Jurkat, Clone E6-1 (cell line): ENCODE data around the gene FOXO1.

Source experiments
- DNase-seq: peaks from one replicate; pipeline ENCODE4 v3.0.0-alpha.2; 2011; ENCODE audit warnings: low read depth, low spot score
- H3K4me3 ChIP-seq: 2 replicates; pipeline ENCODE4 v1.5.1; 2011; ENCODE audit warnings: mild to moderate bottlenecking, low read length, control low read depth, moderate library complexity

The FOXO1 gene

DNA sequence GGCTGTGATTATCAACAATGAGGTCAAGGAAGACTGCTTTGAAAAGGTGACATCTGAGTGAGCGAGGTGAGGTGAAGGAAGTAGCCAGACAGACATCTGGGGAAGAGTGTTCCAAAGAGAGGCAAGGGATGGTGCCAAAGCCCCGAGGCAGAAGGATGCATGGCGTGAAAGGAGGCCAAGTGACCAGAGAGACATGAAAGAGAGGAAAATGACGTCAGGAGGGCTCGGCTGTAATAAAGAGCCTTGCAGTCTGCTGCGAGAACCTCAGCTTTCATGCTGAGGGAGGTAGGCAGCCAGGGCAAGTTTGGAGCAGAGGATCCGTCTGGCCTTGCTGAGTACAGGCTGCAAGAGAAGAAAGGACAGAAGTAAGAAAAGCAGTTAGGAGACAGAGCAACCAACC, 50.8 kb downstream of the FOXO1 start:
- no peak overlapping the region for H3K4me3 ChIP-seq
- DNase-seq = no peak

DNA sequence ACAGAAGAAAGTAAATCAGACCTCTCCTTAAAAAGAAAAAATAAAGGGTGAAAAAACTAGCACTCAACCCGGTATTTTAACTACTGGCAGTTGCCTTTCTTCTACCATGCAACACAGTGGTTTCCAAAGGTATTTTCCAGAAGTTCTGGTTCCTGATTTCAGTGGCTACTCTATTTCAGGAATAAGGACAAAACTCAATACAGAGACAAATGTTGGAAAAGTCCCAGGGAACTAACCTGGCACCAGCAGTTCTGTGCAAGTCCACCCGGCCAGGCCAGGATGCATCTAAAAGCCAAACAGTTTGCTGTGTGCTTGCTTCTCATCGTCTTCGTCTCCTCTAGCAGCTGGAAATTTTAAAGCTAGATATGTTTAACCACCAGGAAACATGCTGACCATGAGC, 52.5 kb downstream of the FOXO1 start:
- DNase-seq = no peak
- H3K4me3 ChIP-seq = no peak overlapping the region

DNA sequence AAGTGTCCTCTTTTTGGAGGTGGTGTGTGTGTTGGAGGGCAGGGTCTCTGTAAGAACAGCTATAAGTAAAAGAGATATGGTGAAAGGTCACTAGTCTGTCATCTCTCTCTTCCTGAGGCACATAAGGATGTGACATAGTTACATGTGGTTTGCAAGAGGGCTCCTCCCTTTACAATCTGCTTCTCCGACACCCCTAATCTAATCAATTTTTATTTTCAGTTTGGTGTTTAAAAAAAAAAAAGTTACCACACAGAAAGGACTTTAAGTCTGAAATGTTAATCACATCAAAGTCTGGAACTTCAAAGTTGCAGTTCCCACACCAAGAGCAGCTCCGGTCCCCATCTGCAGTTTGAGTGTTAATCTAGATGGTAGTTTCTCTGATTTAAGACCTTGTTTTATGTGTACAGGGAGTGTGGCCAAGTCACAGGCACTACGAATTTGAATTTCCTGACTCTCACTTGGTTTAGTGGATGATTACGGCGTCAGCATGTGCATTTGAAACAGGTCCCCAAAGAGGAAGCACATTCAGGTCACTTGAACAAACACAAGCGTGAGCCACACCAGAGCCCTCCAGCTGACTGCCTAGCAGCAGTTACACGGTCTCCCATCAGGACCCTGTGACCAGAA, 53.1 kb downstream of the FOXO1 start:
- peak overlapping the region; percentile 7 for H3K4me3 ChIP-seq
- DNase-seq = peak; percentile 68

DNA sequence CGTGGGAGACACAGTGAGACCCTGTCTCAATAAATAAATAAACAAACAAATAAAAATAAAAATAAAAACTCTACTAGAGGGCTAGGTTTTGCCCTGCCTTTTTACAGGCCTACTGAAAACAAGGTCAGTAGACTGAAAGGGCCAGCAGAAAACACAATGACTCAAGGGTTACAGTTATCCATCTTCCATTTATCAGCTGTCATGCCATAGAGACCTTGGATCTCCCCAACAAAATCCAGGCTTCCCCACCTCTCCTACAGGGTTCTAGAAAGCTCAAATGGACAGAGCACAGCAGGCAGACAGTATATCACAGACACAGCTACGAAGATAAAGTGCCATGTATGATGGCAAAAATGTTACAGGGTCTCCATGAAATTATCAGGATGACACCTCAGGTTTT, 54.4 kb downstream of the FOXO1 start:
- DNase-seq = no peak
- H3K4me3 ChIP-seq = no peak overlapping the region

DNA sequence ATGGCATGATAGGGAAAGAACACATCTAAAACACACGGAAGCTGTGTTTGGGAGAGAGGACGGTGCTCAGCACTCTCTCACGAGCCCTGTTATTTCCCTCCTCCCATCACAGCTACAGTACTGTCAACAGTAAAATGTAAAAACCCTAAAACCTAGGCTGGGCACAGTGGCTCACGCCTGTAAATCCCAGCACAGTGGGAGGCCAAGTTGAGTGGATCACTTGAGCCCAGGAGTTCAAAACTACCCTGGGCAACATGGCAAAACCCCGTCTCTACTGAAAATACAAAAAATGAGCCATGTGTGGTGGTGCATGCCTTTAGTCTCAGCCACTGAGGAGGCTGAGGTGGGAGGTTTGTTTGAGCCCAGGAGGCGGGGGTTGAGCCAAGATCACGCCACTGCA, 54.8 kb downstream of the FOXO1 start:
- no peak for DNase-seq
- no peak overlapping the region for H3K4me3 ChIP-seq

DNA sequence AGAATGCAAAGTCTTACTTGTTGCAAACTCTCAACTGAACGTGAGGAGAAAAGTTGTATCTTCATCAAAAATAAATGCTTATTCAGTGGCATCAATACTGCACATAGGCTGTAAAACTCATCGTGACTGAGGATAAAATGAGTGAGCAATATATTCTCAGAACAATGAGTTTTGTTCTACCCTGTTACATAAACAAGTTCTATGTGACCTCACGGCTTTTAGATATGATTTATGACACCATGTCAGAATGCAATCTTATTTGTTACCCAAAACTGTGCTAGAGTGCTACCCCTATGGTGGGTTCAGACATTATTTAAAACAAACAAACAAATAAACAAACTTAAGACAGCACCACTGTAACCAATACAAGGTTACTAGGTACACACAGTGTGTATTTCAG, 55.4 kb downstream of the FOXO1 start:
- no peak overlapping the region for H3K4me3 ChIP-seq
- DNase-seq = no peak

DNA sequence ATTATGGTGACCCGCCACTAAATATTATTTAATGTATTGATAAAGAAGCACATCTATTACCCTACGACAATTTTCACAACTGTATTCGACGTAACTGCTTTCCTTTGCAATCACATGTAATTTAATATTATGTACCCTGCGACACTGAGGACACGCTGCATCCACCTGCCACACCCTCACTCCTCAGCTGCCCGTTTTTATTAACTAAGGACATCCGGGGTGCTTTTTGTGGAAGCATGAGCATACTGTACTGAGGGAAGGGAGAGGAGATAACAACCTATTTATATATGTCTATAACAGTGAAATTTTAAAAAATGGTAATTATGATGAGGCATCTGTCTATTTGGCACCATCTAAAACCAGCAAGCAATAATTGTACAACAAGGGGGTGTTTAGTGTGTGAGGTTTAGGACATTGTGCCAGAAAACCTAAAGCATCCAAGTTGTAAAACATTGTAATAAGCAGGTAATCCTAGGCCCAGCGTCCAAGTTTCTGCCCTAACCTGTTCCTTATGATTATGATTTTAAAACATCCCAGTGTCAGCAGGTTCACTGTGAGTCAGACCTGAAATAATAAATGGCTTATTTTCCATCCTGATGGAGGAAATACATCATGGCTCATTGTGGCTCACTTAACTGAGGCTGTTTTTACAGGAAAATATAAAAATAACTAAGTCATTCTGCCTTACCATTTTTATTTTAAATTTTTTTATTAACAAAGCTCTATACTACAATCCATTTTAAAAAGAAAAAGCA, 56.3 kb downstream of the FOXO1 start:
- no peak for DNase-seq
- no peak overlapping the region for H3K4me3 ChIP-seq

DNA sequence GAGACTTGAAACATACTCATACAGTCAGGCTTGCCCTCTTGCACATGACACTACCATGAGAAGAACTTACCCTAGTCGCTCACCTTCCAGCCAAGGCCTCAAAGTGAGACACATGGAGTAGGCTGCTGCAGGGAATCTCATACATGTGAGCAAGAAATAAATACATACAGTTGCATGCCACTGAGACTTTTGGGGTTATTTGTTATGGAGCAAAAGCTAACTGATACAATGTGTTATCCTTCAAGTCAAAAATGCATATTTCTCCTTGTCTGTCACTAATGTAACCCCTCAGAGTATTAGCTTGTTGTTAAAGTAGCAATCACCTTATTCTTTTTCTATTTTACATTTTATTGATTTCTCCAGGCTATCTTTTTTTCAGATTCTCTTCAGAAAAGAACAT, 58.1 kb downstream of the FOXO1 start:
- DNase-seq = no peak
- H3K4me3 ChIP-seq = no peak overlapping the region

DNA sequence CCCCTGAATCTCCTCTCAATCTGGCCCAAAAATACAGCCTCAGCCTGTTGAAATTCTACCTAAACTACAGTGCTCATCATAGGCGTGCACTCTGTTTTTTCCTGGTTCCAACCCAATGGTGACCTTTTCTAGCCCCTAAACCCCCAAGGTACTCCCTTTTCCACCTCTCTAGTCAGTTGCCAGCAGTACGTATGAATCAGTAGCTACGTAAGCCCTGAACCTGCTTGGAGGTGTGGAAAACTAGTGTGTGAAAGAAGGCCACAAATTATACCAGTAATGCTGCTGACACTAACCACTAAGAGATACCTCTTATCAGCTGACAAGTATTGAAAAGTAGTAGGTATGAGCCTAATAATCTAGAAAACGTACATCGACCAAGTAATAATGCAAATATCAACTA, 60.9 kb downstream of the FOXO1 start:
- H3K4me3 ChIP-seq = no peak overlapping the region
- DNase-seq = no peak

DNA sequence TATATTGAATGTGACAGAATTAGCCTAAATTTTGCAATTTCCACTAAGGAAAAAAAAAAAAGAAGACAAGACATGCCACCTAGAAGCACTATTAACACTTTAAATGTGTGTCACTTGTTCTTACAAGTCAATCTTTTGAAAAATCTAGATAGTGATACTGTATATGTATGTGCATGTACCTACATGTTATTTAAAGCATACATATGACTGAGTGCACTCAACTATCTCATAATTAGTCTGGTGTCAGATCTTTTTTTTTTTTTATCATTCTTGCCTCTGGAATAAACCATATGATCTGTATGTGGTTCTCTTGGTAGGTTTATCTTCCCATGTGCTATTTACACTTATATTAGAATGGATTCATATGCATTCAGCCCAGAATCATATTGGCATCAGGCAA, 62.3 kb downstream of the FOXO1 start:
- H3K4me3 ChIP-seq = no peak overlapping the region
- DNase-seq = no peak

DNA sequence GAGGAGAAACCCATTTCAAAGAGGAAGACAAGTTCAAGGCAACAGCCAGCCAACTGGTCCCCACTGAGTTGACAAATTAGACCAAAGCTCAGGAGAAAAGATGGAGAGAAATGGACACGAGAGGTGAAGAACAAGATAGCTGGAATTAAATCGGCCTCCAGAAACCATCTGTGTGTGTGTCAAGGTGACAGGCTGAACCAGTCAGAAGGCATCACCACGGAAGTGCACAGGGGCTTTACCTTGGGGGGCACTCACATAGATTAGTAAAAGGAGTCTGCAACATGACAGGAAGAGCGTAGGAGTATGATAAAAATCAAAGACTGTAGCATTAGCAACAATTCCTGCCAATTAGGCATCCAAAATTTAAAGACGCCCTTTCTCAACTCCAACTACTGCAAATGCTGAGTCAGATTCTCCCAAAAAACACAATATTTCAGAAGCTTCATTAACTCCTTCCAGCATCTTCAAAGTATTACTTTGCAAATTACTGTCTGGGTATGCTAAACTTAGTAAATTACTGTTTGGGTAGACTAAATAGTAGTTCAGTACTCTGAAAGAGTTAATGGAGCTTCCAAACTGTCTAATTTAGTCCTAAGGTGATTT, 66.2 kb downstream of the FOXO1 start:
- no peak for DNase-seq

DNA sequence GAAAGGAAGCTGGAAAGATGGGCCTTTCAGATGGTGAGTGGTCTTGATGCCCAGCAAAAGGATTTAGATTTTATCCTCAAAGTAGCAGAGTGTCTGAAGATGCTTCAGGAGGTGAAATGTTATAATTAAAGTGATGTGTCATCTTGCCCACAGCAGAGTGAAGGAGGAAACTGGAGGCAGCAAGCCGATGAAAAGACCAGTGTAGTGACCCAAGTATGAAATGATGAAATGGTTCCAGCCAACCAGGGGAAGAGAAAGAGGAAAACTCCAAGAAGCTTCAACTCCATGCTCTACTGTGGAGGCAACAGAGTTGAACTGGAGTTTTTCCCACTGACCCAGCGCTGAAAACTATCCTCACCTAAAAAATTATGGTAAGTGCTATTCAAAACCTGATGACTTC, 66.7 kb downstream of the FOXO1 start:
- H3K4me3 ChIP-seq = no peak overlapping the region

More for the DNA sequence above, 66.2 kb downstream of the FOXO1 start:
- H3K4me3 ChIP-seq = no peak overlapping the region

DNA sequence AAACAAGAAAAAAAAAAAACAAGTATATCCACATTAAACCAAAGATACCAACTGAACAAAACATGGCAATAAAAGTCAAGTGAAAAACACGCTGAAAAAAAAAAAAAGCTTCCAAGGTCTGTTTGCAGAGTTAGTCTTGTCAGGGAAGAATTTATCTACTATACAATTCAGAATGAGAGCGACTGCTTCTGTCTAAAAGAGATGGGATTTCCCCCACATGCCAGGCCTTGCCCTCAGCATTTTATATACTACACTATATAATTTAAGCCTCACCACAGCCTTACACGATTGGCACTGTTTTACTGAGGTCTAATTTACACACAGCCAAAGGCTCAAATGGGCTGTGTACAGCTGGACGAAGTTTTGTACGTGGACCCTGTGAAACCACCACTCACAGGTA, 67.3 kb downstream of the FOXO1 start:
- no peak for DNase-seq
- no peak overlapping the region for H3K4me3 ChIP-seq

More for the DNA sequence above, 66.7 kb downstream of the FOXO1 start:
- DNase-seq = no peak

DNA sequence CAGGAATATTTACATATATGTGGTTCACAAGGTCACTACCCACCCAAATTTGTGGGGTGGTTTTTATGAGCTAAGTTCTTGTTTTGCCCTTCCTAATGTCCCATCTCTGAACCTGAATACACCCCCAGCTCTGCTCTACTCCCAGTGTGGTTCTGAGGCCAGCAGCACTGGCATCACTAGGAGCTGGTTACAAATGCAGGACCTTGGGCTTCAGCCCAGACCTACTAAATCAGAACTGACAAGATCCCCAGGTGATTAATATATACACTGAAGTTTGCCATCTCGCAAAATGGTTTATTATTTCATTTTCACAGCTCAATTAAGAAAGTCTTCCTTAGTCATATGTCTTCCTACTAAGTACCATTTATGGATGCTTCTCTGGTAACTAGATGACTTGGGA, 67.9 kb downstream of the FOXO1 start:
- no peak for DNase-seq
- no peak overlapping the region for H3K4me3 ChIP-seq

DNA sequence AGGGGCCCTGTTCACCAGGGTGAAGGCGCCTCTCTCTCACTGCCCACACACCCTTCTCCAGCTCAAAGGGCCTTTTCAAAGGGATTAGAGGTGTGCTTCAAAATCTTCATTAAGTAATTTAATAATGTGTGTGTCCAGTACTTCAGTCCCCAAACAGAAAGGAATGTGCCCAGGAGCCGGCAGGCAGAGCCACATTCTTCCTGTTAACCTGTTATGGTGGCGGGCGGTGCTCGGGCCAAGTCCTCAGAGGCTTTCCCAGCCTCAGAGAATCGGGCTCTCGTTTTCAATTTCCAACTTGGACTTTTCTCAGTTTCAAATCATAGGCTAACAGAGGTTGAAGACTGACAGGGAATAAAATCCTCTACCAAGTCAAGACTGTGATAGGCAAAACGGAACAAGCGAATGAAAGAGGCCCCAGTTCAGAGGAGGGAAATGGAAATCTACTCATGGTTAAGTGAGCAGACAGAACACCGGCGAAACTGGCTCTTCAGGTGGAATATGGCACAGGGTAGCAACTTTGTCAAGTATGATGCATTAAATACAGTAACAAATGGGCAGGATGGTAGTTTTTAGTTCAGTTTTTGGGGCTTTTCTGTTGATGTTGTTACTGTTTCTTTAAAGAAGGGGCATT, 68.6 kb downstream of the FOXO1 start:
- no peak for DNase-seq

DNA sequence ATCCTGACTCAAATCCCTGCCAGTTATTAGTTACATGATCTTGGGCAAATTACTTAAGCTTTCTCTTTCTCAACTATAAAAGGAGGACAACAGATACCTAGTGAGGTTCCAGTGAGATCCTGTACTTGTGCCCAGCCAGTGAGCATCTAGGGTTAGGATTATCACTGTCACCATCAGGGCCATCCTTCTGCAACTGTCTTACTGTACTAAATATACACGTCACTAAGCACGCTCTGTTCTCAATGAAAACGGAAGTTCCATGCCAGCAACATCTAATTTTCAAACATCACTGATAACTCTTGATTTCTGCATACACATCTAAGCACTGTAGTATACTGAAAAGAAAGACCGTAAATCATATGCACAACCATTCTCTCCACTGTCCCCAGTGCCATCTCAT, 70.0 kb downstream of the FOXO1 start:
- no peak overlapping the region for H3K4me3 ChIP-seq
- DNase-seq = no peak

More for the DNA sequence above, 68.6 kb downstream of the FOXO1 start:
- H3K4me3 ChIP-seq = no peak overlapping the region

DNA sequence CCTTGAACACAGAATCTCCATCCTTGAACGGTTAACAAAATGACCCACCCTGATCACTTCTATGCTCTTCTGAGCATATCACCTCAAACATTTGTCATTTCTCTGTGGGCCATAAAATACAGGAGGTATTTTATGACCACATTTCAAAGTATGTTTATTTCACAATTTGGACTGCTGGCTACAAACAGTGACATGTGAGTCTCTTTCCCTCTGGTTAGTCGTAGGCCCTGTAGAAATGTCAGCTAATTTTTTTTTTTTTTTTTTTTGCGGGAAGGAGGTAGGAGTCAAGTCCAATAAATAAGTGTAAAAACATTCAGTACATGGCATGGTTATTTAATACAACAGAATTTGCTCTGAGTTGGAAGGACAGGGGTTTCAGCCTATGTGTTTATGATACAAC, 70.7 kb downstream of the FOXO1 start:
- H3K4me3 ChIP-seq = no peak overlapping the region
- no peak for DNase-seq

DNA sequence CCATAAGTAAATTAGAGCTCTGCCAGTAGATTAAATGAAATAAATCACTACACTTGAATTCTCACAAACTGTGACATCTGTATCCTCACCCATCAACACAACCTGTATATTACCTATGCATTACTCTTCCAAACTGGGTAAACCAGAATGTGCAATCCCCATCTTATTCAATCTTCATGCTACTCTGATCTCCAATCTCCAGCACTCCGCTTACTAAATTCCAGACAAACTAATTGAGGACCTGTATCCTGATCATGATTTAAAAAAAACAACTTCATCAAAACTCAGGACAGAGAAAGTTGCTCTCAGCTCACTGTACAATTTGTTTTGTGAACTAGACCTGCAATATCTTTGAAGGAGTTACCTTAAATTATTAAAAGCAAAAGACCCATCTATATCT, 74.4 kb downstream of the FOXO1 start:
- no peak overlapping the region for H3K4me3 ChIP-seq

DNA sequence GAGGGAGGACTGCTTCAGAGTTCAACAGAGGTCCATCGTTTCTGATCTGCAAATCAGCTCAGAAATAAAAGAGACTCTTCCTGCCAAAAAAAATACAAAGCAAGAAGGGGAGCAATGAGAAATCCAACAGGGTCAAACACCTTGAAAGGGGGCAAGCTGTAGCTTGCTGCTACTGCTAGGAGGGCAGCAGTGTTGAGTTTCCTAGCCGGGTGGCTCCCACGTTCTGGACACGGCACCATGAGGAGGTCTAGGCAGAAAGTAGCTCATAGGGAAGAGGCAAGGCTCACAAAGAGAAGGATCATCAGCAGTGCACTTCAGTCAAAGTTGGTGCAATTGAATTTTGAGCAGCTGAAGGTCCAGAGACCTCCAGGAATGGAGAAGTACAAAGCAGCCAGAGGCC, 75.3 kb downstream of the FOXO1 start:
- no peak overlapping the region for H3K4me3 ChIP-seq
- no peak for DNase-seq

More for the DNA sequence above, 74.4 kb downstream of the FOXO1 start:
- no peak for DNase-seq
